GM19025 (cell line): Measurements from ENCODE around the gene FRMPD4.
"Not testable (repeated sequence)": the region's sequence is repeated elsewhere in the genome, so short reads cannot be mapped to it uniquely, and the experiment has no call there.

Source experiments
- ATAC-seq: cut with Tn5 transposase; IDR thresholded peaks from one replicate; pipeline ENCODE4 v1.9.1; 2021; ENCODE audit warnings: mild to moderate bottlenecking, low read depth, moderate library complexity; ENCODE audit not compliant: unreplicated experiment

FRMPD4 gene

DNA sequence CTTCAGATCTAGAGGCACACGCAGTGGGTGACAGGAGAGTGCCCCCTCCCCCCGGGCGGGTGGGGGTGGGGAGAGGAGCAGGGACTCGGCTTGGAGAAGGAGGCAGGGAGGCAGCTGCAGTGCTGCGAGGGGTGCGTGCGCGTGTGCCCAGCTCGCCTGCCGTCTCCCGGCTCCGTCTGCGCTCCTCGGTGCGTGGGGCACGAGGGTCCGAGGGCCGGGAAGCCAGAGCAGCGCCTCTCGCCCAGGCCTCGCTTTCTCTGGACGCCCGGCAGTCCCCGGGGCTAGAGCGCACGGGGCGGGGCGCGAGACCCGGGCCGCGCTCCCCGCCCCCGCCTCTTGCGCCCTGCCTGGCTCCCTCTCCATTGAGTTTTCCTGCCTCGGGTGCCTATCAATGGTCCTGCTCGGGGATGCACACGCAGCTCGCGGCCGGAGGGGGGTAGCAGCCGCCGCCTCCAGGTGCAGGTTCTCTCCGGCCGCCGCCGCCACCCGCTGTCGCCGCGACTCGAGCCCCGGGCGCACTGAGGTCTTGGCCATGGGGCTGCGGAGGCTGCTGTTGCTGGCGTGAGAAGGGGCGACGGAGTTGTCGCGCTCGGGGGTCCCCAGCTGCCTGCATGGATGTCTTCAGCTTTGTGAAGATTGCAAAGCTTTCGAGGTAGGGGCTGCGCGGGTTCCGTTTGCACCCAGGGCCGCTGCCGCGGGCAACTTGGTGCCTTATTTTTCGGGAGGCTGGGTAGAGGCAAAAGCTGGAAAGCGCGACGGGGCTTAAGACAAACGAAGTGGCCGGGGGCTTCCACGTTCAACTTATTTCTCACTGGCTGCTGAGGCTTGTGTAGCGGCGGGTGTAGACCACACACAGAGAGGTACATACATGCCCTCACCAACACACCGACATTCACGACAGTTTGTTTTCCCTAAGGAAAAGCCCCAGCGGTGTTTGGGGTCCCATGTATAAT is at the start of gene FRMPD4:
Gene FRMPD4 (plus strand): TSS at position 113 of the 953 bp plus-strand sequence. CDS start 499 bp downstream, at position 612.
- no peak for ATAC-seq

DNA sequence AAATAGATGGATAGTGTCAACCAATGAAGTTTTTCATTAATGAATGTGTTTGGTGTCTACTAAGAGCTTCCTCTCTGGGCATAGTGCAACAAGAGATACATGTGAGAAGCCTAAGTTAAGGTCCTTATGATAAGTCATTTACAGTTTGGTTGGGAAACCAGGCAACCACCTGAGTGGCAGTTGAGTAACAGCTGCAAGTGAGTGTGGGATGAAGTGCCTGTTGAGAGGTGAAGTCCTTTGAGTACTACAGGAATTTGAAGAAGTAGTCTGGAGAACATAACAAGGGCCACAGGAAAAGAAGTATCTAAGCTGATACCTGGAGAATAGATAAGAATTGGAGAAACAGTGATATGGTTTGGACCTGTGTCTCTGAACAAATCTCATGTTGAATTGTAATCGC is 48.5 kb upstream of the FRMPD4 start:
- ATAC-seq = no peak

DNA sequence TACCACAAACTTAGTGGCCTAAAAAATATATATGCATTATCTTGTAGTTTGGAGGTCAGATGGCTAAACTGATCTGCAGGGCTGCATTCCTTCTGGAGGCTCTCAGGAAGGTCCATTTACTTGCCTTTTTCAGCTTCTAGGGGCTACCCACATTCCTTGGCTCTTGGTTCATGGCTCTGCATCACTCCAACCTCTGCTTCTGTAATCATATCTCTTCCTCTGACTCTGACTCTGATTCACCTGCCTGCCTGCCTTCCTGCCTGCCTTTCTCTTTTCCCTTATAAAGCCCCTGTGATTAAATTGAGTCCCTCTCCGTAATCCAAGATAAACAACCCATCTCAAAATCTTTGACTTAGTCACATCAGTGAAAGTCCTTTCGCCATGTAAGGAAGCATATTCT is 25.0 kb upstream of the FRMPD4 start:
- ATAC-seq = no peak

DNA sequence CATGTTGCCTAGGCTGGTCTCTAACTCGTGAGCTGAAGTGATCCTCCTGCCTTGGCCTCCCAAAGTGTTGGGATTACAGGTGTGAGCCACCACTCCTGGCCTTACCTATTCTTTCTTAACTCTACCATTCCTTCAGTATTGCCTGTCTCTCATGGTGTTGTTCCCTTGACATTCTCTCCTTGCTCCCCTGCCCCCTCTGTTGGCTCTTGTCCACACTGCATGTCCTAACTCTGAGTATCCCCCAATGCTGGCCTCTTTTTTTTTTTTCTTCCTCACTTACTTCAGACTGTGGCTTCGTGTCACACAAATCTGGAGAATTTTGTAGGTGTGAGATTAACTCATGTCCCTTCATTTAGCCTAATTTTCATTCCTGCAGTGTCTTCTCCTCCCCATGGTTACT is 22.9 kb upstream of the FRMPD4 start:
- no peak for ATAC-seq

DNA sequence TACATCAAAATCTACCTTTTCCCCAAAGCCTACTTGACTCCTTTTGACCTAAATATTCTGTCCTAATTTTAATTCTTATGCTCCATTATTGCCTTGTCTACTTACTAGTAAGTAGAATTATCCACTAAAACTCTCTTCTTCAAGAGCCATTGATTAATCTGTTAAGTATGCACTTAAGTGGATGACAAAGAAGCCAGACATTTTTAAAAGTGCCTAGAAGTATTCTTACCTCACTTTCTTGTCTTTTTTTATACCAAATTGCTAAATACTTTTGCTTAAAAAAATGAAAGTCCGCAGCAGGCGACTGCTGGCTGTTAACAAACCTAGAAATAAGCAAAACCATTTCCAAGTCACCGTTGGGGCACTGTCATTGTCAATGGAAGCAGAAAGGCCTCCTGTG is 20.1 kb upstream of the FRMPD4 start:
- no peak for ATAC-seq

DNA sequence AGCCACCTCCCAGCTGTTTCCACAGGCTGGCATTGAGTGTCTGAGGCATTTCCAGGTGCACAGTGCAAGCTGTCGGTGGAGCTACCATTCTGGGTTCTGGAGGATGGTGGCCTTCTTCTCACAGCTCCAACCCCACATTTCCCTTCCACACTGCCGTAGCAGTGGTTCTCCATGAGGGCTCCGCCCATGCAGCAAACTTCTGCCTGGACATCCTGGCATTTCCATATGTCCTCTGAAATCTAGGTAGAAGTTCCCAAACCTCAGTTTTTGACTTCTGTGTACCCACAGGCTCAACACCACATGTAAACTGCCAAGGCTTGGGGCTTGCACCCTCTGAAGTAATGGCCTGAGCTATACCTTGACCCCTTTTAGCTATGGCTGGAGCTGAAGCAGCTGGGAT is 10.3 kb upstream of the FRMPD4 start:
- ATAC-seq = no peak

DNA sequence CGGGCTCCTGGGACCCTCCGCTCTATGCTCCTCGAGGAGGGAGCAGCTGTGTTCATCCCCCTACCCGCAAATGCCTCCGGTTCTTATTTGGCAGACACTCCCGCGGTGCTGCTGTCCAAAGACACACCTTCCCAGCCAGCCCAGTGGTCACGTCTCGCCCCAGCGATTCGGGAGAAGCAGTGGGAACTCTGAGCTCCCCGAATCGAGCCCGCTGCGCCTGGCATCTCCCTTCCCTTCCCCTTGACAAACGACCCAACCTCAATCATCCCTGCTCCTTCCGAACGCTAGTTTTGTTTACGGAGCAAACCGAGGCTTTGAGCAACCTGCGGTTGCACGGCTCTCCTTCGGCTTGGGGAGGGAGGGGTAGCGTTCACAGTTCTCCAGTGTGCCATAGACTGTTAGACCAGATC is 317 bp upstream of the FRMPD4 start:
- ATAC-seq = no peak

DNA sequence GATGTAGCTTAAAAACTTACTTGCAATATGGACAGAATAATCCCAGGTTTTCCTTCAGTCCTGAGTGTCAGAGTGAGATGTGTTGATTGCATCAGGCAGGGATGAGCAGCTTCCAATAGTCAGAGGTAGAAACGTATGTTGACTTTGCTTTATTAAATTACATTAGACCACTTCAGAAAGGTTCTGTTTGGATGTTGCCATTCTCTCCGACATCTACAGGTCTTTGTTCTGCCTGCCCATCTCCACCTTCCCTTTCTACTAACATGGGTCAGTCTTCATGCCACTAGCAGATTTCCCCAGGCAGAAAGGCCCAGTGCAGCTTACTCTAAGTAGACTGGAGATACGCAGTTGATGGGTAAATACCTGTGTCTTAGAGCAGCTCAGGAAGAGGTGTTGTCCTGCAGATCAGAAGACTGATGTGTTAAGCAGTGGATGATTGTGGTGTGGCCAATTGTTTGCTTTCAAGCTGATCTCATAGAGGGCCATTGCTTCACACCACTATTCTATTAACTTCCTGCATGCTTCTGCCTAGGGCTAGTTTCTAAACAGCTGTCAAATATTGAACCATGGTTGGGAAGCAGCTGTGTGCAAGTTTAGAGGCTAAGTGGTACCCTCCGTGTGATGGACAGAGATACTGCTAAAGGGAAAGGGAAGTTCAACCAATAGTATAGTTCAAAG is 1.8 kb downstream of the FRMPD4 start:
- no peak for ATAC-seq

DNA sequence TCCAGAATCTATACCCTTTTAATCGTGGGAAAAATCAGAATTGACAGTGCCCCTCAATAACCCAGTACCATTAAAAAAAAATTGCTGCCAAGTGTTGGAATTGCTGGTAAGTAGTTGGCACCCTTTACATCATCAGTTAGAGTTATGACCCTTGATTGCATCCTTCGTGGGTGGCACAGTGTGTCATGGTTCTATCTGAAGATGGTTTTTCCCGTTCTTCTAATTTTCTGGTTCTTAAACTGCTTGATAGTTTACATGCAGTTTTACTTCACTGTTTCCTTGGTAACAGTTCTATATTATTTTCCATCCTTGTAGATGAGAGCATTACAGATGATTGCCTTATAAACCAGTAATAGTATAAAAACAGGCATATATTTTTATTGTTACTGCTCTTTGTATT is 3.2 kb downstream of the FRMPD4 start:
- ATAC-seq = no peak

DNA sequence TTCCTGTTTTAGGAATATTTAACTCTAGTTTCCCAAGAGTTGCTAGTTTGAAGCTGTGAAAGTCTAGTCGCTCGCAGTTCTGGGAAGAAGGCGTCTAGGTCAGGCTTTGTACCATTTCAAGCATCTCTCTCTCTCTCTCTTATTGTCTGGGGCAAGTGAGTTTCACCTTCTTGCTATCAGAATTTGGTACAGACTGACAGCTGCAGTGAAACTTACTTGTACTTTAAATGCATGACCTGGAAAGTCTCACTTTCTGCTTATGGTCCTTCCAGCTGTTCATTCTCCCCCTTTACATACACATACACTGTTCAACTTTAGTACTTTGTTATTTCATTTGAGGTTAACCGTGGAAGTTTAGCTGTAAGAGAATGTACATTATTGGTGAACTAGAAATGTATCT is 4.4 kb downstream of the FRMPD4 start:
- ATAC-seq = no peak

DNA sequence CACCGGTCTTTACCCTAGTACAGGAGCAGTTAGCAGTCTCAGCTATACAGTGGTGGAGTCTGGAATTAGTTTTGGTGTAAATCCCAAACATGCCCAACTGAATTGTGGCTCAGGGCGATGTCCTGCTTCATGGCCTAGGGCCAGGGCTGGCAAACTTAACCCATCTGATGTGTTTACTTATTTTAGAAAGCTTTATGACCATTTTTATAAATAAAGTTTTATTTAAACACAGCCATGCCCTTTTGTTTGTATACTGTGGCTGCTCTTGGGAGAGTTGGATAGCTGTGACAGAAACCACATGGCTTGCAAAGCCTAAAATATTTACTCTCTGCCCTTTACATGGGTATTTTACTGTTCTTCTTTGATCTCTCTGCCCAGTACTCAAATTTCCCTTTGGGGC is 7.1 kb downstream of the FRMPD4 start:
- no peak for ATAC-seq

DNA sequence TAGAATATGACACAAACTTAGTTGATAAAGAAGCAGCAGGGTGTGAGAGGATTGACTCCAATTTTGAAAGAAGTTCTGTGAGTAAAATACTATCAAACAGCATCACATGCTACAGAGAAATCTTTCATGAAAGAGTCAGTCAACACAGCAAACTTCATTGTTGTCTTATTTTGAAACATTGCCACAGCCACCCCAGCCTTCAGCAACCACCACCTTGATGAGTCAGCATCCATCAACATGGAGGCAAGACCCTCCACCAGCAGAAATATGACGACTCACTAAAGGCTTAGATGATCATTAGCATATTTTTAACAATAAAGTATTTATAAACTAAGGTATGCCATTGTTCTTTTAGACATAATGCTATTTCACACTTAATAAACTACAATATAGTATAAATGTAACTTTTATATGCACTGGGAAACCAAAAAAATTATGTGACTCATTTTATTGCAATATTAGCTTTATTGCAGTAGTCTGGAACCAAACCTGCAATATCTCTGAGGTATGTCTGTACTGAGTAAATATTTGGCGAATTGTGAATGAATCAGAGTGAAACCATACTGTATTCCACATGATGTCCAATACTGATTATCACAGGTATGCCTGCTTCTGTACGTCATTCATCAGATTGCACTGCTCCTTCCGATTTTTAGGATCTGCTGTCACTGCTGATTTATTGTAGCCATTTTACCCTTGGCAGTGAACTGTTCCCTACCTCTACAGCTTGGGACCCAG is 11.6 kb downstream of the FRMPD4 start:
- no peak for ATAC-seq

DNA sequence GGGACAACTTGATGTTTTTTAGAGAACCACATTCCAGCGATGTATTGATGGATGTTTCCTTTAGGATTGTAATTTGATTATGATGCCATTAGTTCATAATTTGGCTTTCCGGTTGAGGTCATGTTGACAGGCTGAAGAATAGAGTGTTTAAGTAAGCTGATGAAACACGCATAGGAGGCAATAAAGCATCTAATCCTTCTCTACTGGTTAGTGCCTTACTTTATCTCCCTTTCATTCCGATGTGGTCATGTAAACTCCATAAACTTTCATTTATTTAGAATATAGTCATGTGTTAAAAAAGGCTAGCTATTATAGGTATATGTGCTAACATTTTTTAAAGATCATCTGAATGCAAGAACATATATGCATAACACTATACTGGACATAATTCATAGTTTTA is 15.0 kb downstream of the FRMPD4 start:
- ATAC-seq = no peak

DNA sequence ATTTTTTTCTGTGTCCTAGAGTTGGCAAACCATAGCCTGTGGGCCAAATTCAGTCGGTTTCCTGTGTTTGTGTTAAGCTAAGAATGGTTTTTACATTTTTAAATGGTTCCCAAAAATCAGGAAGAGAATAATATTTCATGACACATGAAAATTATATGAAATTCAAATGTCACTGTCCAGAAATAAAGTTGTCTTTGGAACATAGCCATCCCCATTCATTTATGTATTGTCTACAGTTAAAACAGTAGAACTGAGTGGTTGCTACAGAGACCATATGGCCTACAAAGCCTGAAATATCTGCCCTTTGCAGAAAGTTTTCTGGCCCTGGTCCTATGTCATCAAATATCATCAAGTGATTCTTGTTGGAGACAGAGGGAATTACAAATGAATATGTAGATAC is 15.5 kb downstream of the FRMPD4 start:
- no peak for ATAC-seq

DNA sequence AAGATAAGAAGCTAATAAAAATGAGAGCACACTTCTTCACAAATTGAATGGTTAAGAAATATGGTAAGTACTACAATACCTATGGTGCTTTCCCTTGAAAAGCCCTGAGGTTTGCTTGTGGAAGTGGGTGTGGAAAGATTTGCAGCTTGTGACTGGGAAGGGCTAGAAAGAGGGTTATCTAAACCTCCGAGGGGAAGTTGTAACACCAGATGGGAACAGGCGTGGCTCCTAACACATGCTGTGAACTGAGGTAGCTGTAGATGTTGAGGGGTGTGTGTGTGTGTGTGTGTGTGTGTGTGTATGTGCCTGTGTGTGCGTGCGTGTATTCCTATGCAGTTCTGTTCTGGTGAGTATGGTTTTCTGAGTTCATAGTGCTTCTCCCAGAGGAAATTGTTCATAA is 21.5 kb downstream of the FRMPD4 start:
- ATAC-seq = no peak

DNA sequence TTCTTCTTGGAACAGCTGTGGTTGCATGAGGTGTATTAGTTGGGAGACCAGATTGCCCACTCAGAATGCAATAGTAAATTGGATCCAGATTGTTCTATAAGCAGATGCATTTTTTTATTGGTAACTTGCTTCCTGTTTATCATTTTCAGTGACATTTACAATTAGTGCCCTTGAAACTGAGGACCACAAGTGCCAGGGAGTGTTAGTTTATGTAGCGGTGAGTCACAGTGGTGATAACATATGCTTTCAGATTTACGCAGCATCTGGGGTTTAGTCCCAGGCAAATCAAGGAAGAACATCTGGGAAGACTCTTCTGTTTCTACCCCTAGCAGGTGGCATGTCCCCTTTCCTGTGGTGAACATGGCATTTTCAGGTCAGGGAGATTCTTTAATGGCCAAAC is 24.1 kb downstream of the FRMPD4 start:
- no peak for ATAC-seq

DNA sequence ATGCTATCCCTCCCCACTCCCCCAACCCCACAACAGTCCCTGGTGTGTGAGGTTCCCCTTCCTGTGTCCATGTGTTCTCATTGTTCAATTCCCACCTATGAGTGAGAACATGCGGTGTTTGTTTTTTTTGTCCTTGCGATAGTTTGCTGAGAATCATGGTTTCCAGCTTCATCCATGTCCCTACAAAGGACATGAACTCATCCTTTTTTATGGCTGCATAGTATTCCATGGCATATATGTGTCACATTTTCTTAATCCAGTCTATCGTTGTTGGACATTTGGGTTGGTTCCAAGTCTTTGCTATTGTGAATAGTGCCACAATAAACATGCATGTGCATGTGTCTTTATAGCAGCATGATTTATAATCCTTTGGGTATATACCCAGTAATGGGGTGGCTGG is 25.9 kb downstream of the FRMPD4 start:
- not testable (repeated sequence) for ATAC-seq

DNA sequence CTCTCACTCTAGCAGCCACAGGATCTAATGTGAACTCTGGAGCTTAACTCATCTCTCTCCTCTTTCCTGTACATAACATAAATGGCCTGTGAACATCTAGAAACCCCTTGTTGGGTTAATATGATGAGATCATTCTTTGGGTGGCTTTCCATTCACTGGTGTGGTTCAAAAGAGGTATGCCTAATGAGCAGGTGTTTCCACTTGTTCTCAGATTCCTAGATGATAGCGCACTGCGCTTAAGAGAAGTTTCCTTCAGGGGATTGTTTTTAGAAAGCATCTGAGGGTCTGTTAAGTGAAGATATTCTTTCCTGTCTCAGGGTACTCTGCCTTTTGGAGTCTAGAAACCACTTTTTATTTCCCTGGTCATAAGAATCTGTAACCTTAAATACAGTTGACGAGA is 32.5 kb downstream of the FRMPD4 start:
- no peak for ATAC-seq

DNA sequence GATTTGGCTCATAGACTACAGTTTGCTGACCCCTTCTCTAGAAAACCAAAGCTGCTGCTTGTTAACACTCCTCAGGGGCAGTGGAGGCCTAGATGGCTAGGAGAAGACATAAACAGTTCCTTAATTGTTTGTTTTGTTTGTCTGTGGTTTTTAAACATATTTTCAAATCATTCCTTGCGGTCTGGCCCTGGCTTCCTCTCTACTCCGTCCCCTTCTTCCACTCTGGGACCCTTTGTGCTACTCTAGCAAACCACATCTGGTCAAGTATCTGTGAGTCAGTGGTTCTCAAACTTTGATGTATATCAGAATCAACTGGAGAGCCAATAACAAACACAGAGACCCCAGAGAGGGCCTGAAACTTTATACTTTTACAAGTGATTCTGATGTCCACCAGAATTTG is 36.1 kb downstream of the FRMPD4 start:
- no peak for ATAC-seq

DNA sequence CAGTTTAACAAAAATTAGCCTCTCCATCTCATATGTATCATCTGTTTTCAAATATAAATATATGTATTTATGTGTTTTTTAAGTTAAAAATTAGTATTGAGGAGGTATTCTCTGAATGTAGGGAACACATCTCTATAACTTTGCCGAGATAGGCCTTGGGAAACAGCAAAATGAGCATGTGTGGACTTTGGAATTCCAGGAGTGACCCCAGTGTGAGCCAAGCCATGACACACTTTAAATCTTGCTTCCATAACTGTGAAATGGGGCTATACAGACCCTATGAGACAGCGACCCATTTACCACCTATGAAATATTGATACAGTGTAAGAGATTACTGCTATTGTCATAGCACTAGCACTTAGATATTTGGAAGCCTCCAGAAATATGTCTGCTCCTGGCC is 58.8 kb downstream of the FRMPD4 start:
- no peak for ATAC-seq

DNA sequence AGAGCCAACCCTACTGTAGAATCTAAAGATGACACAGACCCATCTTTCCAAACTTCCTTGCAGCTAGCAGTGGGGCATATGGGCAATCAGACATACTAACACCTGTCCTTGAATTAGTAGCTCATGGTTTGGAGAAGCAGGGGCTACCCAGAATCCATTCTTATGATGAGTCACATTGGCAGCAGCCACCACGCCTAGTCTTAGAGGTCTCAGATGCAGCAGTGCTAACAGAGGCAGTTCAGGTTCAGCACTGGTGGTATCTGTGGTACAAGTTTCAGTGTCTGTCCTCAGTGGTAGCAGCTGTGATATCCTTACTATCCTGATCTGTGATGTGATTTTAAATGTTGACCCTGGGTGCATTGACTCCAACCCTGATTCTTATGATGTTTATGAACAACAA is 68.1 kb downstream of the FRMPD4 start:
- ATAC-seq = no peak
